WTC11 (cell line): ENCODE data around the gene NELFA. TPM values are rescaled to one million over a fixed set of nuclear protein-coding genes. Genes with fewer than 3 reads are reported as not detected.

Experiments used
- ATAC-seq: fragments of 200-7000 bp; cut with Tn5 transposase; 2 replicates; pipeline ENCODE4 v1.10.0; 2021; ENCODE audit warnings: mild to moderate bottlenecking, moderate library complexity
- Bru-seq: library from RNA; stranded (reverse); fragments of 400-500 nt; gene quantifications from one replicate; lab custom pipeline; 2021; lab: Mats Ljungman, UMichigan
- CTCF ChIA-PET: fragments of 300-600 bp; sonication (Branson Sonifier 250); formaldehyde crosslinking; loops from one replicate; lab custom pipeline; 2021; ENCODE audit warnings: antibody characterized with exemption; lab: Charles Lee
- POLR2A ChIA-PET: fragments of 350-600 bp; sonication (Branson Sonifier 250); formaldehyde crosslinking; loops from one replicate; lab custom pipeline; 2021; ENCODE audit warnings: antibody characterized with exemption; lab: Charles Lee
- DNase-seq: peaks from one replicate; pipeline ENCODE4 v3.0.0; 2021; ENCODE audit warnings: low spot score
- H3K27ac Mint-ChIP-seq: 2 replicates; pipeline ENCODE4 v1.8.0; 2021; ENCODE audit warnings: mixed read lengths
- H3K27me3 Mint-ChIP-seq: 2 replicates; pipeline ENCODE4 v1.8.0; 2021; ENCODE audit warnings: low read depth, mild to moderate bottlenecking, moderate library complexity, mixed read lengths
- H3K36me3 Mint-ChIP-seq: 2 replicates; pipeline ENCODE4 v1.8.0; 2021; ENCODE audit warnings: mixed read lengths
- H3K4me1 Mint-ChIP-seq: 2 replicates; pipeline ENCODE4 v1.8.0; 2022; ENCODE audit warnings: mixed read lengths
- H3K4me3 Mint-ChIP-seq: 2 replicates; pipeline ENCODE4 v1.8.0; 2021; ENCODE audit warnings: mild to moderate bottlenecking, moderate library complexity, mixed read lengths
- H3K9me3 Mint-ChIP-seq: 2 replicates; pipeline ENCODE4 v1.8.0; 2021; ENCODE audit warnings: mixed read lengths
- ESRRA ChIP-seq: sonication (generic); formaldehyde crosslinking; IDR thresholded peaks from 2 replicates; pipeline ENCODE4 v1.8.1; 2022; ENCODE audit warnings: mild to moderate bottlenecking, missing genetic modification reagents, borderline replicate concordance
- GABPB1 ChIP-seq: sonication (generic); formaldehyde crosslinking; IDR thresholded peaks from 2 replicates; pipeline ENCODE4 v1.8.1; 2023; ENCODE audit warnings: mild to moderate bottlenecking, missing genetic modification reagents
- IRF2 ChIP-seq: sonication (generic); formaldehyde crosslinking; IDR thresholded peaks from 2 replicates; pipeline ENCODE4 v1.8.0; 2022; ENCODE audit warnings: low read depth, missing genetic modification reagents, borderline replicate concordance
- MXD4 ChIP-seq: fragments of 250-450 bp; sonication (Bioruptor Pico); IDR thresholded peaks from 2 replicates; pipeline ENCODE4 v1.8.0; 2021; ENCODE audit warnings: mild to moderate bottlenecking, moderate library complexity, borderline replicate concordance
- MYBL2 ChIP-seq: sonication (generic); formaldehyde crosslinking; IDR thresholded peaks from 2 replicates; pipeline ENCODE4 v1.8.1; 2023; ENCODE audit warnings: mild to moderate bottlenecking, moderate library complexity, missing genetic modification reagents
- PRRX2 ChIP-seq: fragments of 250-450 bp; sonication (Bioruptor Pico); IDR thresholded peaks from 2 replicates; pipeline ENCODE4 v1.8.0; 2021; ENCODE audit warnings: mild to moderate bottlenecking
- ZBTB21 ChIP-seq: sonication (generic); formaldehyde crosslinking; IDR thresholded peaks from 2 replicates; pipeline ENCODE4 v1.8.1; 2023; ENCODE audit warnings: mild to moderate bottlenecking, missing genetic modification reagents, borderline replicate concordance
- long read RNA-seq, 3 experiments: library from RNA in 1 of 3; library from capped mRNA in 1 of 3; library from polyadenylated mRNA in 1 of 3; unstranded in 2 of 3; stranded (forward) in 1 of 3; transcript quantifications; one replicate each; pipeline ENCODE4 v2.0.0, GENCODE V29; 2021
- total RNA-seq: library from RNA; stranded (reverse); gene quantifications from 3 replicates; pipeline ENCODE4 v1.2.3, GENCODE V29; 2021
- TF ChIP-seq, protein P1 (sequence below): sonication (generic); formaldehyde crosslinking; IDR thresholded peaks from 2 replicates; pipeline ENCODE4 v1.8.1; 2022; ENCODE audit warnings: low read depth, missing genetic modification reagents, borderline replicate concordance
- TF ChIP-seq, protein P2 (sequence below): sonication (generic); formaldehyde crosslinking; IDR thresholded peaks from 2 replicates; pipeline ENCODE4 v1.8.0; 2022; ENCODE audit warnings: mild to moderate bottlenecking, missing genetic modification reagents
- TF ChIP-seq, protein P3 (sequence below): fragments of 250-450 bp; sonication (Bioruptor Pico); IDR thresholded peaks from 2 replicates; pipeline ENCODE4 v1.9.0; 2021; ENCODE audit warnings: mild to moderate bottlenecking, borderline replicate concordance
- TF ChIP-seq, protein P4 (sequence below): sonication (generic); formaldehyde crosslinking; conservative IDR thresholded peaks from 2 replicates; pipeline ENCODE4 v1.8.1; 2023; ENCODE audit warnings: mild to moderate bottlenecking, low read depth, missing genetic modification reagents, moderate library complexity
- TF ChIP-seq, protein P5 (sequence below): fragments of 250-450 bp; sonication (Bioruptor Pico); IDR thresholded peaks from 2 replicates; pipeline ENCODE4 v1.9.0; 2021; ENCODE audit warnings: mild to moderate bottlenecking
- TF ChIP-seq, protein P6 (sequence below): sonication (generic); formaldehyde crosslinking; IDR thresholded peaks from 2 replicates; pipeline ENCODE4 v1.8.0; 2023; ENCODE audit warnings: missing genetic modification reagents, mild to moderate bottlenecking, borderline replicate concordance
- TF ChIP-seq, protein P7 (sequence below): sonication (generic); formaldehyde crosslinking; IDR thresholded peaks from 2 replicates; pipeline ENCODE4 v1.8.1; 2023; ENCODE audit warnings: mild to moderate bottlenecking, missing genetic modification reagents

Gene NELFA
- total RNA-seq: 63.3 to 72.6 TPM (median 69.2 TPM) in 3 replicates
- Bru-seq, nascent RNA: percentile 79 among the genes with signal in this experiment
- long read RNA-seq, experiment 1, transcript NELFA-212 (10 exons, 2,495 nt): minor isoform, 9 of 284 reads
- long read RNA-seq, experiment 1, transcript NELFA-202 (11 exons, 3,343 nt): major isoform, 243 of 284 reads
- long read RNA-seq, experiment 1, partial matches to known transcripts: 8 of 284 reads
- long read RNA-seq, experiment 1, other reads (novel, unspliced or antisense): 23 of 284 reads
- long read RNA-seq, experiment 2, transcript NELFA-202 (11 exons, 3,343 nt): major isoform, 42 of 81 reads
- long read RNA-seq, experiment 2, partial matches to known transcripts: 20 of 81 reads
- long read RNA-seq, experiment 2, other reads (novel, unspliced or antisense): 18 of 81 reads
- long read RNA-seq, experiment 3, transcript NELFA-202 (11 exons, 3,343 nt): major isoform, 56 of 61 reads
- long read RNA-seq, experiment 3, partial matches to known transcripts: 1 of 61 reads
- long read RNA-seq, experiment 3, other reads (novel, unspliced or antisense): 4 of 61 reads

DNA sequence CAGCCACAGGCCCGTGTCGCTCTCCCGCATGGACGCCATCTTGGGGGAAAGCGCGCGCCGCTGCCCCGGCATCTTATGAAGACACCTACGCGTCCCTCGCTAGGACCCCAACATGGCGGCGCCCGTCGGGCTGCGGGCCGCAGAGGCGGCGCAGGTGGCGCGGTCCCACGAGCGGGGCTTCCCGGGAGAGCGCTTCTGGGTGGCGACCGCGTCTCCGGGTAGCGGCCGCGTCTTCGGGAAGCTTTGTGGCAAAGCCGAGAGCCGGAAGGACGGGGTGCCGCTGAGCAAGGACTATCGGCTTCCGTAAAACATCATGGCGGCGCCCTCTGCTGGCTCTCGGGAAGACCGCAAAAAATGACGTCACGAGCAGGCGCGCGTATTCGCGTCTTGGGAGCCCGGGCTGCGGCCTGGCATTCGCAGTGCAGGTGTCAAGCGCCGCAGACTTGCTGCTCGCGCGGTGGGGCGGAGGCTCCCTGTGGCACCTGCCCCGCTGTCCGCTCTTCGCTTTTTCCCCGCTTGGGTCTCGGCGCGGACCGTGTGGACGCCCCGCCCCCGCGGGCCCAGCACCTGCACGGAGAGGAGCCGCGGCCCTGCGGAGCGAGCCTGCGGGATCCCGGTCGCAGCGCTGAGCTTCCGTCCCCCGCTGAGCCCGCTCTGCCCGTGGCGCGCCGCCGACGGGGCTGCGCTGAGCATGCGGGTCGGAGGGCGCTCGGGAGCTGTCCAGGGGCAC, at the start of gene NELFA:
NELFA (minus strand) TSS at position 54 of the 730 bp plus-strand sequence; CDS start at position 39, 15 bp downstream.
- POLR2A ChIA-PET: interaction anchor here (1.0 to 1.1 kb wide), 2 partner anchors 27 to 117 kb away, joined by 3 to 4 read pairs; no protein-coding TSS in a partner anchor
- peak; percentile 96 for DNase-seq
- peak; percentile 84 for ATAC-seq
- peak within 1 kb of the TSS; percentile 72 for H3K27ac Mint-ChIP-seq
- peak within 1 kb of the TSS; percentile 85 for H3K4me3 Mint-ChIP-seq
- CTCF ChIA-PET: interaction anchor here (0.6 to 1.3 kb wide), 10 partner anchors 9 to 395 kb away, joined by 3 to 4 read pairs (median 3); a partner anchor contains a TSS
- peaks cover 8% of the 10 kb centered on the region for H3K27me3 Mint-ChIP-seq
- peaks cover 9% of the 10 kb centered on the region for H3K36me3 Mint-ChIP-seq
- no peaks in the 10 kb centered on the region for H3K9me3 Mint-ChIP-seq
- peaks cover 14% of the 10 kb centered on the region for H3K4me1 Mint-ChIP-seq
- TF ChIP-seq PRRX2 (CRISPR knock-in tag) (no peak), IRF2 (CRISPR knock-in tag) (no peak), ESRRA (0 out of 2 replicates have a peak, but pooled peaks have one; percentile 48), ZBTB21 (CRISPR knock-in tag) (no peak), GABPB1 (CRISPR knock-in tag) (peak; percentile 63), MXD4 (CRISPR knock-in tag) (no peak), MYBL2 (CRISPR knock-in tag) (peak; percentile 71; the same call in 1 of the 2 replicates)
- TF ChIP-seq, protein P1, sequence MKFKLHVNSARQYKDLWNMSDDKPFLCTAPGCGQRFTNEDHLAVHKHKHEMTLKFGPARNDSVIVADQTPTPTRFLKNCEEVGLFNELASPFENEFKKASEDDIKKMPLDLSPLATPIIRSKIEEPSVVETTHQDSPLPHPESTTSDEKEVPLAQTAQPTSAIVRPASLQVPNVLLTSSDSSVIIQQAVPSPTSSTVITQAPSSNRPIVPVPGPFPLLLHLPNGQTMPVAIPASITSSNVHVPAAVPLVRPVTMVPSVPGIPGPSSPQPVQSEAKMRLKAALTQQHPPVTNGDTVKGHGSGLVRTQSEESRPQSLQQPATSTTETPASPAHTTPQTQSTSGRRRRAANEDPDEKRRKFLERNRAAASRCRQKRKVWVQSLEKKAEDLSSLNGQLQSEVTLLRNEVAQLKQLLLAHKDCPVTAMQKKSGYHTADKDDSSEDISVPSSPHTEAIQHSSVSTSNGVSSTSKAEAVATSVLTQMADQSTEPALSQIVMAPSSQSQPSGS (CRISPR knock-in tag): no peak
- TF ChIP-seq, protein P2, sequence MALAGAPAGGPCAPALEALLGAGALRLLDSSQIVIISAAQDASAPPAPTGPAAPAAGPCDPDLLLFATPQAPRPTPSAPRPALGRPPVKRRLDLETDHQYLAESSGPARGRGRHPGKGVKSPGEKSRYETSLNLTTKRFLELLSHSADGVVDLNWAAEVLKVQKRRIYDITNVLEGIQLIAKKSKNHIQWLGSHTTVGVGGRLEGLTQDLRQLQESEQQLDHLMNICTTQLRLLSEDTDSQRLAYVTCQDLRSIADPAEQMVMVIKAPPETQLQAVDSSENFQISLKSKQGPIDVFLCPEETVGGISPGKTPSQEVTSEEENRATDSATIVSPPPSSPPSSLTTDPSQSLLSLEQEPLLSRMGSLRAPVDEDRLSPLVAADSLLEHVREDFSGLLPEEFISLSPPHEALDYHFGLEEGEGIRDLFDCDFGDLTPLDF (CRISPR knock-in tag): no peak
- TF ChIP-seq, protein P3, sequence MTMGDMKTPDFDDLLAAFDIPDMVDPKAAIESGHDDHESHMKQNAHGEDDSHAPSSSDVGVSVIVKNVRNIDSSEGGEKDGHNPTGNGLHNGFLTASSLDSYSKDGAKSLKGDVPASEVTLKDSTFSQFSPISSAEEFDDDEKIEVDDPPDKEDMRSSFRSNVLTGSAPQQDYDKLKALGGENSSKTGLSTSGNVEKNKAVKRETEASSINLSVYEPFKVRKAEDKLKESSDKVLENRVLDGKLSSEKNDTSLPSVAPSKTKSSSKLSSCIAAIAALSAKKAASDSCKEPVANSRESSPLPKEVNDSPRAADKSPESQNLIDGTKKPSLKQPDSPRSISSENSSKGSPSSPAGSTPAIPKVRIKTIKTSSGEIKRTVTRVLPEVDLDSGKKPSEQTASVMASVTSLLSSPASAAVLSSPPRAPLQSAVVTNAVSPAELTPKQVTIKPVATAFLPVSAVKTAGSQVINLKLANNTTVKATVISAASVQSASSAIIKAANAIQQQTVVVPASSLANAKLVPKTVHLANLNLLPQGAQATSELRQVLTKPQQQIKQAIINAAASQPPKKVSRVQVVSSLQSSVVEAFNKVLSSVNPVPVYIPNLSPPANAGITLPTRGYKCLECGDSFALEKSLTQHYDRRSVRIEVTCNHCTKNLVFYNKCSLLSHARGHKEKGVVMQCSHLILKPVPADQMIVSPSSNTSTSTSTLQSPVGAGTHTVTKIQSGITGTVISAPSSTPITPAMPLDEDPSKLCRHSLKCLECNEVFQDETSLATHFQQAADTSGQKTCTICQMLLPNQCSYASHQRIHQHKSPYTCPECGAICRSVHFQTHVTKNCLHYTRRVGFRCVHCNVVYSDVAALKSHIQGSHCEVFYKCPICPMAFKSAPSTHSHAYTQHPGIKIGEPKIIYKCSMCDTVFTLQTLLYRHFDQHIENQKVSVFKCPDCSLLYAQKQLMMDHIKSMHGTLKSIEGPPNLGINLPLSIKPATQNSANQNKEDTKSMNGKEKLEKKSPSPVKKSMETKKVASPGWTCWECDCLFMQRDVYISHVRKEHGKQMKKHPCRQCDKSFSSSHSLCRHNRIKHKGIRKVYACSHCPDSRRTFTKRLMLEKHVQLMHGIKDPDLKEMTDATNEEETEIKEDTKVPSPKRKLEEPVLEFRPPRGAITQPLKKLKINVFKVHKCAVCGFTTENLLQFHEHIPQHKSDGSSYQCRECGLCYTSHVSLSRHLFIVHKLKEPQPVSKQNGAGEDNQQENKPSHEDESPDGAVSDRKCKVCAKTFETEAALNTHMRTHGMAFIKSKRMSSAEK: no peak
- TF ChIP-seq, protein P4, sequence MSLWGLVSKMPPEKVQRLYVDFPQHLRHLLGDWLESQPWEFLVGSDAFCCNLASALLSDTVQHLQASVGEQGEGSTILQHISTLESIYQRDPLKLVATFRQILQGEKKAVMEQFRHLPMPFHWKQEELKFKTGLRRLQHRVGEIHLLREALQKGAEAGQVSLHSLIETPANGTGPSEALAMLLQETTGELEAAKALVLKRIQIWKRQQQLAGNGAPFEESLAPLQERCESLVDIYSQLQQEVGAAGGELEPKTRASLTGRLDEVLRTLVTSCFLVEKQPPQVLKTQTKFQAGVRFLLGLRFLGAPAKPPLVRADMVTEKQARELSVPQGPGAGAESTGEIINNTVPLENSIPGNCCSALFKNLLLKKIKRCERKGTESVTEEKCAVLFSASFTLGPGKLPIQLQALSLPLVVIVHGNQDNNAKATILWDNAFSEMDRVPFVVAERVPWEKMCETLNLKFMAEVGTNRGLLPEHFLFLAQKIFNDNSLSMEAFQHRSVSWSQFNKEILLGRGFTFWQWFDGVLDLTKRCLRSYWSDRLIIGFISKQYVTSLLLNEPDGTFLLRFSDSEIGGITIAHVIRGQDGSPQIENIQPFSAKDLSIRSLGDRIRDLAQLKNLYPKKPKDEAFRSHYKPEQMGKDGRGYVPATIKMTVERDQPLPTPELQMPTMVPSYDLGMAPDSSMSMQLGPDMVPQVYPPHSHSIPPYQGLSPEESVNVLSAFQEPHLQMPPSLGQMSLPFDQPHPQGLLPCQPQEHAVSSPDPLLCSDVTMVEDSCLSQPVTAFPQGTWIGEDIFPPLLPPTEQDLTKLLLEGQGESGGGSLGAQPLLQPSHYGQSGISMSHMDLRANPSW (CRISPR knock-in tag): no peak
- TF ChIP-seq, protein P5, sequence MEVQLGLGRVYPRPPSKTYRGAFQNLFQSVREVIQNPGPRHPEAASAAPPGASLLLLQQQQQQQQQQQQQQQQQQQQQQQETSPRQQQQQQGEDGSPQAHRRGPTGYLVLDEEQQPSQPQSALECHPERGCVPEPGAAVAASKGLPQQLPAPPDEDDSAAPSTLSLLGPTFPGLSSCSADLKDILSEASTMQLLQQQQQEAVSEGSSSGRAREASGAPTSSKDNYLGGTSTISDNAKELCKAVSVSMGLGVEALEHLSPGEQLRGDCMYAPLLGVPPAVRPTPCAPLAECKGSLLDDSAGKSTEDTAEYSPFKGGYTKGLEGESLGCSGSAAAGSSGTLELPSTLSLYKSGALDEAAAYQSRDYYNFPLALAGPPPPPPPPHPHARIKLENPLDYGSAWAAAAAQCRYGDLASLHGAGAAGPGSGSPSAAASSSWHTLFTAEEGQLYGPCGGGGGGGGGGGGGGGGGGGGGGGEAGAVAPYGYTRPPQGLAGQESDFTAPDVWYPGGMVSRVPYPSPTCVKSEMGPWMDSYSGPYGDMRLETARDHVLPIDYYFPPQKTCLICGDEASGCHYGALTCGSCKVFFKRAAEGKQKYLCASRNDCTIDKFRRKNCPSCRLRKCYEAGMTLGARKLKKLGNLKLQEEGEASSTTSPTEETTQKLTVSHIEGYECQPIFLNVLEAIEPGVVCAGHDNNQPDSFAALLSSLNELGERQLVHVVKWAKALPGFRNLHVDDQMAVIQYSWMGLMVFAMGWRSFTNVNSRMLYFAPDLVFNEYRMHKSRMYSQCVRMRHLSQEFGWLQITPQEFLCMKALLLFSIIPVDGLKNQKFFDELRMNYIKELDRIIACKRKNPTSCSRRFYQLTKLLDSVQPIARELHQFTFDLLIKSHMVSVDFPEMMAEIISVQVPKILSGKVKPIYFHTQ (CRISPR knock-in tag): no peak
- TF ChIP-seq, protein P6, sequence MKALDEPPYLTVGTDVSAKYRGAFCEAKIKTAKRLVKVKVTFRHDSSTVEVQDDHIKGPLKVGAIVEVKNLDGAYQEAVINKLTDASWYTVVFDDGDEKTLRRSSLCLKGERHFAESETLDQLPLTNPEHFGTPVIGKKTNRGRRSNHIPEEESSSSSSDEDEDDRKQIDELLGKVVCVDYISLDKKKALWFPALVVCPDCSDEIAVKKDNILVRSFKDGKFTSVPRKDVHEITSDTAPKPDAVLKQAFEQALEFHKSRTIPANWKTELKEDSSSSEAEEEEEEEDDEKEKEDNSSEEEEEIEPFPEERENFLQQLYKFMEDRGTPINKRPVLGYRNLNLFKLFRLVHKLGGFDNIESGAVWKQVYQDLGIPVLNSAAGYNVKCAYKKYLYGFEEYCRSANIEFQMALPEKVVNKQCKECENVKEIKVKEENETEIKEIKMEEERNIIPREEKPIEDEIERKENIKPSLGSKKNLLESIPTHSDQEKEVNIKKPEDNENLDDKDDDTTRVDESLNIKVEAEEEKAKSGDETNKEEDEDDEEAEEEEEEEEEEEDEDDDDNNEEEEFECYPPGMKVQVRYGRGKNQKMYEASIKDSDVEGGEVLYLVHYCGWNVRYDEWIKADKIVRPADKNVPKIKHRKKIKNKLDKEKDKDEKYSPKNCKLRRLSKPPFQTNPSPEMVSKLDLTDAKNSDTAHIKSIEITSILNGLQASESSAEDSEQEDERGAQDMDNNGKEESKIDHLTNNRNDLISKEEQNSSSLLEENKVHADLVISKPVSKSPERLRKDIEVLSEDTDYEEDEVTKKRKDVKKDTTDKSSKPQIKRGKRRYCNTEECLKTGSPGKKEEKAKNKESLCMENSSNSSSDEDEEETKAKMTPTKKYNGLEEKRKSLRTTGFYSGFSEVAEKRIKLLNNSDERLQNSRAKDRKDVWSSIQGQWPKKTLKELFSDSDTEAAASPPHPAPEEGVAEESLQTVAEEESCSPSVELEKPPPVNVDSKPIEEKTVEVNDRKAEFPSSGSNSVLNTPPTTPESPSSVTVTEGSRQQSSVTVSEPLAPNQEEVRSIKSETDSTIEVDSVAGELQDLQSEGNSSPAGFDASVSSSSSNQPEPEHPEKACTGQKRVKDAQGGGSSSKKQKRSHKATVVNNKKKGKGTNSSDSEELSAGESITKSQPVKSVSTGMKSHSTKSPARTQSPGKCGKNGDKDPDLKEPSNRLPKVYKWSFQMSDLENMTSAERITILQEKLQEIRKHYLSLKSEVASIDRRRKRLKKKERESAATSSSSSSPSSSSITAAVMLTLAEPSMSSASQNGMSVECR (CRISPR knock-in tag): no peak; the same call in 1 of the 2 replicates
- TF ChIP-seq, protein P7, sequence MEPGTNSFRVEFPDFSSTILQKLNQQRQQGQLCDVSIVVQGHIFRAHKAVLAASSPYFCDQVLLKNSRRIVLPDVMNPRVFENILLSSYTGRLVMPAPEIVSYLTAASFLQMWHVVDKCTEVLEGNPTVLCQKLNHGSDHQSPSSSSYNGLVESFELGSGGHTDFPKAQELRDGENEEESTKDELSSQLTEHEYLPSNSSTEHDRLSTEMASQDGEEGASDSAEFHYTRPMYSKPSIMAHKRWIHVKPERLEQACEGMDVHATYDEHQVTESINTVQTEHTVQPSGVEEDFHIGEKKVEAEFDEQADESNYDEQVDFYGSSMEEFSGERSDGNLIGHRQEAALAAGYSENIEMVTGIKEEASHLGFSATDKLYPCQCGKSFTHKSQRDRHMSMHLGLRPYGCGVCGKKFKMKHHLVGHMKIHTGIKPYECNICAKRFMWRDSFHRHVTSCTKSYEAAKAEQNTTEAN (CRISPR knock-in tag): peak; percentile 67; the same call in 1 of the 2 replicates
